ENCODE data around the gene SLC1A7.

SLC1A7 gene

GRCh38 chr1:53082826-53083455 lies 59.5 kb downstream of the SLC1A7 start:
- Histone ChIP-seq H3K9me3 (ENCODE audit: control insufficient read depth, insufficient read depth, low read length) (no peaks in the 10 kb centered on the region), H3K4me1 (ENCODE audit: control insufficient read depth, insufficient read depth, low read length) (peaks cover 8% of the 10 kb centered on the region), H3K4me3 (ENCODE audit: low read length) (no peak overlapping the region), H3K27me3 (ENCODE audit: control insufficient read depth, insufficient read depth, low read length) (no peaks in the 10 kb centered on the region), H3K36me3 (ENCODE audit: control insufficient read depth, insufficient read depth, low read length) (peaks cover 3% of the 10 kb centered on the region; the same call in 1 of the 2 replicates), H3K27ac (ENCODE audit: low read length) (no peak overlapping the region)
- DNase-seq (ENCODE audit: low read depth, low spot score) = no peak
- no CpG with 5 or more reads among the region's 13 CpGs for WGBS (ENCODE audit: insufficient coverage, insufficient read length)

GRCh38 chr1:53081384-53082066 lies 60.9 kb downstream of the SLC1A7 start:
- H3K36me3 ChIP-seq (ENCODE audit: control insufficient read depth, insufficient read depth, low read length) = peaks cover 3% of the 10 kb centered on the region; the same call in 1 of the 2 replicates
- no peaks in the 10 kb centered on the region for H3K27me3 ChIP-seq (ENCODE audit: control insufficient read depth, insufficient read depth, low read length)

GRCh38 chr1:53080769-53081168 lies 61.7 kb downstream of the SLC1A7 start:
- Histone ChIP-seq H3K4me3 (ENCODE audit: low read length) (no peak overlapping the region), H3K27ac (ENCODE audit: low read length) (no peak overlapping the region), H3K9me3 (ENCODE audit: control insufficient read depth, insufficient read depth, low read length) (no peaks in the 10 kb centered on the region), H3K36me3 (ENCODE audit: control insufficient read depth, insufficient read depth, low read length) (peaks cover 3% of the 10 kb centered on the region; the same call in 1 of the 2 replicates), H3K27me3 (ENCODE audit: control insufficient read depth, insufficient read depth, low read length) (no peaks in the 10 kb centered on the region), H3K4me1 (ENCODE audit: control insufficient read depth, insufficient read depth, low read length) (peaks cover 8% of the 10 kb centered on the region)
- DNase-seq (ENCODE audit: low read depth, low spot score) = no peak
- no CpG with 5 or more reads among the region's 15 CpGs for WGBS (ENCODE audit: insufficient coverage, insufficient read length)

More at GRCh38 chr1:53081384-53082066, 60.9 kb downstream of the SLC1A7 start:
- Histone ChIP-seq H3K4me1 (ENCODE audit: control insufficient read depth, insufficient read depth, low read length) (peaks cover 8% of the 10 kb centered on the region), H3K9me3 (ENCODE audit: control insufficient read depth, insufficient read depth, low read length) (no peaks in the 10 kb centered on the region), H3K27ac (ENCODE audit: low read length) (no peak overlapping the region), H3K4me3 (ENCODE audit: low read length) (no peak overlapping the region)
- WGBS (ENCODE audit: insufficient coverage, insufficient read length) = no CpG with 5 or more reads among the region's 14 CpGs
- DNase-seq (ENCODE audit: low read depth, low spot score) = no peak

GRCh38 chr1:53080041-53080440 lies 62.4 kb downstream of the SLC1A7 start:
- Histone ChIP-seq H3K27me3 (ENCODE audit: control insufficient read depth, insufficient read depth, low read length) (no peaks in the 10 kb centered on the region), H3K4me3 (ENCODE audit: low read length) (no peak overlapping the region), H3K36me3 (ENCODE audit: control insufficient read depth, insufficient read depth, low read length) (peaks cover 3% of the 10 kb centered on the region; the same call in 1 of the 2 replicates), H3K4me1 (ENCODE audit: control insufficient read depth, insufficient read depth, low read length) (peaks cover 8% of the 10 kb centered on the region), H3K27ac (ENCODE audit: low read length) (no peak overlapping the region), H3K9me3 (ENCODE audit: control insufficient read depth, insufficient read depth, low read length) (no peaks in the 10 kb centered on the region)
- DNase-seq (ENCODE audit: low read depth, low spot score) = no peak
- no CpG with 5 or more reads among the region's 3 CpGs for WGBS (ENCODE audit: insufficient coverage, insufficient read length)

- no peak overlapping the region for H3K27ac ChIP-seq (ENCODE audit: low read length)
- no CpG with 5 or more reads among the region's 4 CpGs for WGBS (ENCODE audit: insufficient coverage, insufficient read length)
- no peaks in the 10 kb centered on the region for H3K27me3 ChIP-seq (ENCODE audit: control insufficient read depth, insufficient read depth, low read length)
- no peak overlapping the region for H3K4me3 ChIP-seq (ENCODE audit: low read length)
- DNase-seq (ENCODE audit: low read depth, low spot score) = no peak
- peaks cover 3% of the 10 kb centered on the region; the same call in 1 of the 2 replicates for H3K36me3 ChIP-seq (ENCODE audit: control insufficient read depth, insufficient read depth, low read length)
- H3K9me3 ChIP-seq (ENCODE audit: control insufficient read depth, insufficient read depth, low read length) = no peaks in the 10 kb centered on the region
- peaks cover 8% of the 10 kb centered on the region for H3K4me1 ChIP-seq (ENCODE audit: control insufficient read depth, insufficient read depth, low read length)
Observed at GRCh38 chr1:53079251-53079650, 63.2 kb downstream of the SLC1A7 start.

- no peak for DNase-seq (ENCODE audit: low read depth, low spot score)
- Histone ChIP-seq H3K9me3 (ENCODE audit: control insufficient read depth, insufficient read depth, low read length) (no peaks in the 10 kb centered on the region), H3K4me3 (ENCODE audit: low read length) (no peak overlapping the region), H3K27ac (ENCODE audit: low read length) (no peak overlapping the region), H3K36me3 (ENCODE audit: control insufficient read depth, insufficient read depth, low read length) (peaks cover 3% of the 10 kb centered on the region; the same call in 1 of the 2 replicates), H3K4me1 (ENCODE audit: control insufficient read depth, insufficient read depth, low read length) (peaks cover 8% of the 10 kb centered on the region), H3K27me3 (ENCODE audit: control insufficient read depth, insufficient read depth, low read length) (no peaks in the 10 kb centered on the region)
- no CpG with 5 or more reads among the region's 46 CpGs for WGBS (ENCODE audit: insufficient coverage, insufficient read length)
Observed at GRCh38 chr1:53078333-53079101, 63.9 kb downstream of the SLC1A7 start.

GRCh38 chr1:53077599-53077965 lies 64.9 kb downstream of the SLC1A7 start:
- no peaks in the 10 kb centered on the region for H3K27me3 ChIP-seq (ENCODE audit: control insufficient read depth, insufficient read depth, low read length)
- peaks cover 1% of the 10 kb centered on the region; the same call in 1 of the 2 replicates for H3K36me3 ChIP-seq (ENCODE audit: control insufficient read depth, insufficient read depth, low read length)
- peaks cover 6% of the 10 kb centered on the region for H3K4me1 ChIP-seq (ENCODE audit: control insufficient read depth, insufficient read depth, low read length)
- no CpG with 5 or more reads among the region's 13 CpGs for WGBS (ENCODE audit: insufficient coverage, insufficient read length)
- DNase-seq (ENCODE audit: low read depth, low spot score) = no peak
- H3K4me3 ChIP-seq (ENCODE audit: low read length) = no peak overlapping the region
- H3K27ac ChIP-seq (ENCODE audit: low read length) = no peak overlapping the region
- no peaks in the 10 kb centered on the region for H3K9me3 ChIP-seq (ENCODE audit: control insufficient read depth, insufficient read depth, low read length)

- Histone ChIP-seq H3K4me1 (ENCODE audit: control insufficient read depth, insufficient read depth, low read length) (peaks cover 3% of the 10 kb centered on the region; the same call in 1 of the 2 replicates), H3K27ac (ENCODE audit: low read length) (no peak overlapping the region), H3K27me3 (ENCODE audit: control insufficient read depth, insufficient read depth, low read length) (no peaks in the 10 kb centered on the region), H3K36me3 (ENCODE audit: control insufficient read depth, insufficient read depth, low read length) (no peaks in the 10 kb centered on the region), H3K9me3 (ENCODE audit: control insufficient read depth, insufficient read depth, low read length) (no peaks in the 10 kb centered on the region), H3K4me3 (ENCODE audit: low read length) (no peak overlapping the region)
- WGBS (ENCODE audit: insufficient coverage, insufficient read length) = no CpG with 5 or more reads among the region's 19 CpGs
- no peak for DNase-seq (ENCODE audit: low read depth, low spot score)
Observed at GRCh38 chr1:53076721-53077598, 65.5 kb downstream of the SLC1A7 start.

- H3K27ac ChIP-seq (ENCODE audit: low read length) = no peak overlapping the region
- WGBS (ENCODE audit: insufficient coverage, insufficient read length) = no CpG with 5 or more reads among the region's 9 CpGs
Observed at GRCh38 chr1:53076165-53076564, 66.3 kb downstream of the SLC1A7 start.

GRCh38 chr1:53075761-53076163 lies 66.7 kb downstream of the SLC1A7 start:
- DNase-seq (ENCODE audit: low read depth, low spot score) = no peak
- no peaks in the 10 kb centered on the region for H3K9me3 ChIP-seq (ENCODE audit: control insufficient read depth, insufficient read depth, low read length)
- H3K4me3 ChIP-seq (ENCODE audit: low read length) = no peak overlapping the region
- no peaks in the 10 kb centered on the region; the same call in 1 of the 2 replicates for H3K36me3 ChIP-seq (ENCODE audit: control insufficient read depth, insufficient read depth, low read length)
- no peak overlapping the region for H3K27ac ChIP-seq (ENCODE audit: low read length)
- no peaks in the 10 kb centered on the region for H3K4me1 ChIP-seq (ENCODE audit: control insufficient read depth, insufficient read depth, low read length)
- H3K27me3 ChIP-seq (ENCODE audit: control insufficient read depth, insufficient read depth, low read length) = no peaks in the 10 kb centered on the region
- WGBS (ENCODE audit: insufficient coverage, insufficient read length) = no CpG with 5 or more reads among the region's 8 CpGs

More at GRCh38 chr1:53076165-53076564, 66.3 kb downstream of the SLC1A7 start:
- H3K36me3 ChIP-seq (ENCODE audit: control insufficient read depth, insufficient read depth, low read length) = no peaks in the 10 kb centered on the region
- H3K4me1 ChIP-seq (ENCODE audit: control insufficient read depth, insufficient read depth, low read length) = no peaks in the 10 kb centered on the region
- DNase-seq (ENCODE audit: low read depth, low spot score) = no peak
- no peaks in the 10 kb centered on the region for H3K9me3 ChIP-seq (ENCODE audit: control insufficient read depth, insufficient read depth, low read length)
- H3K27me3 ChIP-seq (ENCODE audit: control insufficient read depth, insufficient read depth, low read length) = no peaks in the 10 kb centered on the region
- H3K4me3 ChIP-seq (ENCODE audit: low read length) = no peak overlapping the region

All from iPS DF 6.9 (cell line).